HUES48 (cell line): ENCODE measurements around the gene NOS2.

Experiments
- H3K27ac ChIP-seq: one replicate; pipeline ENCODE4 v1.7.0; 2013; ENCODE audit warnings: low read depth, low read length, inconsistent platforms
- H3K27me3 ChIP-seq: 2 replicates; pipeline ENCODE4 v1.6.1; 2013; ENCODE audit warnings: mild to moderate bottlenecking, low read length; ENCODE audit not compliant: control insufficient read depth, insufficient read depth
- H3K36me3 ChIP-seq: 2 replicates; pipeline ENCODE4 v1.6.1; 2013; ENCODE audit warnings: low read length; ENCODE audit not compliant: control insufficient read depth, insufficient read depth
- H3K4me1 ChIP-seq: 2 replicates; pipeline ENCODE4 v1.6.1; 2013; ENCODE audit warnings: mild to moderate bottlenecking, low read length; ENCODE audit not compliant: control insufficient read depth, insufficient read depth
- H3K4me3 ChIP-seq: 2 replicates; pipeline ENCODE4 v1.5.1; 2013; ENCODE audit warnings: mild to moderate bottlenecking, low read depth, low read length
- H3K9ac ChIP-seq: 2 replicates; pipeline ENCODE4 v1.6.1; 2013; ENCODE audit warnings: mild to moderate bottlenecking, low read depth, low read length, moderate library complexity
- H3K9me3 ChIP-seq: 2 replicates; pipeline ENCODE4 v1.6.1; 2013; ENCODE audit warnings: low read length; ENCODE audit not compliant: control insufficient read depth, insufficient read depth

The NOS2 gene

DNA sequence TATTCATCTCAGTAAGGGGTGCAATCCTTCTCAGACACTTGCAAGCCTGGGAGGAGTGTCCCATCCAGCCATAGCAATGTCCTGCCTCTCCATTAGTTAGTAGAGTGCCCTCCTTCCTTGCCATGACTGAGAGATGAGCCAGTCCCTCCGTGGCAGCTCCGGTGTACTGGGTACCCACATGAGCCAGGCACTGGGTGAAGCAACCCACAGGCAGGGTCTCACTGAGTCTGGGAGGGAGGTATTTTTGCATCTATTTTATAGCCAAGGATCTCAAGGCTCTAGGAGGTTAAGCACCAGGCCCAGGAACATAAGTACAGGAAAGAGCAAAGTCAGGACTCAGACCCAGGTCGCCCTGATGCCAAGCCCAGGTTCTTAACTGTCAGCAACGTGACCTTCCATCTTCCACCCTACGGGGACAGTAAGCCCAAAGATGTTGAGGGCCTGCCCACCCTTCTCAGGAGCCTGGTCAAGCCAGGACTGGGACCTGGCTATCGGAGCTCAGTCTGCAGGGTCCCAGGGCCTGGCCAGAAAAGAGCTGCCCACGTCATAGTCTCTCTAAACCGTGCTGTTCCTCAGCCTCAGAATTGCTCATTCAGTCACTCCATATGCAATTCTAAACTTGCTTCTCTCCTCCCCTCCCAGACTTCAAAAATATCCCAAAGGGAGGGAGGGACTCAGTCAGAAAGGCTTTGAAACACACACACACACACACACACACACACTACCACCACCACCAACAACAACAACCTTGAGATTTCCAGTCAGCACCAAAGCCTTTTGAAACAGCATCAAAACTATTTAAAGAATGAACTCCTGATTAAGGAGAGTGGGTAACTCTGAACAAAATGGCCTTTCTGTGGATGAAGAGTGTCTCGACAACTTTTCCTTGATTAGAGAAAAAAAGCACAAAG is 16.6 kb downstream of the NOS2 start:
- Histone ChIP-seq H3K9ac (no peak overlapping the region), H3K9me3 (no peaks in the 10 kb centered on the region), H3K36me3 (no peaks in the 10 kb centered on the region), H3K4me1 (no peaks in the 10 kb centered on the region), H3K27ac (no peak overlapping the region), H3K4me3 (no peak overlapping the region), H3K27me3 (no peaks in the 10 kb centered on the region)

- Histone ChIP-seq H3K4me1 (no peaks in the 10 kb centered on the region), H3K4me3 (no peak overlapping the region), H3K27ac (no peak overlapping the region), H3K9me3 (no peaks in the 10 kb centered on the region), H3K27me3 (no peaks in the 10 kb centered on the region), H3K9ac (no peak overlapping the region), H3K36me3 (no peaks in the 10 kb centered on the region)
These were observed 17.5 kb downstream of the NOS2 start for GRCh38 chr17:27782791-27783206.

DNA sequence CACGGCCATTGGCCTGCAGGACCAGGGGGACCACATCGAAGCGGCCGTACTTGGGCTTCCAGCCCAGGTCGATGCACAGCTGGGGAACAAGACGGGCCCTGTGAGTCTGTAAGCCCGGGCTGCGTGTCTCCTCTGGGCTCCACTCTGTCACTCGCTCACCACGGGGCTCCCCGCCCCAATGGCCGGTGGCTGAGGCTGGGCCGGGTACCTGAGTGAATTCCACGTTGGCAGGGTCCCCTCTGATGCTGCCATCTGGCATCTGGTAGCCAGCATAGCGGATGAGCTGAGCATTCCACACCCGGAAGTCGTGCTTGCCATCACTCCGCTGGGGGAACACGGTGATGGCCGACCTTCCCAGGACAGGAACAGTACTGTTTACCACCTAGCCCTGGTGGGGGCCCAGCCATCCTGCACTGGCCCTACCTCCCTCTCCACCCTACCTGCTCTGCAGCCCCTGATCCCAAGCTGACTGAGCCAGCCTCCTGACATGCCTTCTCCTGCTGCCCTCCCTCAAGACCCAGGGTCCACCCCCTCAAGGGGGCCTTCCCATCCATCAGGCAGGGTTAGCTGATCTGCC is 19.4 kb downstream of the NOS2 start:
- H3K4me1 ChIP-seq, result 0 out of 2 replicates have a peak, but pooled peaks cover 9% of the 10 kb centered on the region
- no peaks in the 10 kb centered on the region for H3K27me3 ChIP-seq
- H3K27ac ChIP-seq, result no peak overlapping the region
- no peak overlapping the region for H3K9ac ChIP-seq
- H3K4me3 ChIP-seq, result no peak overlapping the region
- H3K9me3 ChIP-seq, result no peaks in the 10 kb centered on the region
- H3K36me3 ChIP-seq, result no peaks in the 10 kb centered on the region

- Histone ChIP-seq H3K27ac (no peak overlapping the region), H3K9me3 (no peaks in the 10 kb centered on the region), H3K27me3 (no peaks in the 10 kb centered on the region), H3K36me3 (no peaks in the 10 kb centered on the region), H3K9ac (no peak overlapping the region), H3K4me1 (0 out of 2 replicates have a peak, but pooled peaks cover 9% of the 10 kb centered on the region), H3K4me3 (no peak overlapping the region)
These were observed 20.1 kb downstream of the NOS2 start for GRCh38 chr17:27780092-27780827.

DNA sequence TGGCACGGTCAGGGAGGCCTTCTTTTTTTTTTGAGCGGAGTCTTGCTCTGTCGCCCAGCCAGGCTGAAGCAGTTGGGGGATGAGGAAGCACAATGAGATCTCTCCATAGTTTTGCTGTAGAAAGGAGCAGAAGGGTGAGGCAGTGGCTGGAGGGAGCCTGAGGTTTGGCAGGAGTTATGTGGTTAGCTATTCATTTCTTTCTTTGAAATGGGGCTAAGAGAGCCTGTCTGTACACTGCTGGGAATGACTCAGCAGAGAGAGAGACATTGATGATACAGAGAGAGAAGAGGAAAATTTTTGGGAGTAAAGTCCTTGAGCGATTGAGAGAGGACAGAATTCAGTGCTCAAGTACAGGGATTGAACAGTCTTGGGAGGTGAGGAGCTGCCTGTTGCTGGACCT is 22.1 kb downstream of the NOS2 start:
- no peaks in the 10 kb centered on the region for H3K36me3 ChIP-seq
- no peaks in the 10 kb centered on the region for H3K9me3 ChIP-seq
- H3K4me3 ChIP-seq, result no peak overlapping the region
- H3K27me3 ChIP-seq, result no peaks in the 10 kb centered on the region
- H3K9ac ChIP-seq, result no peak overlapping the region
- H3K27ac ChIP-seq, result no peak overlapping the region
- H3K4me1 ChIP-seq, result 0 out of 2 replicates have a peak, but pooled peaks cover 9% of the 10 kb centered on the region

DNA sequence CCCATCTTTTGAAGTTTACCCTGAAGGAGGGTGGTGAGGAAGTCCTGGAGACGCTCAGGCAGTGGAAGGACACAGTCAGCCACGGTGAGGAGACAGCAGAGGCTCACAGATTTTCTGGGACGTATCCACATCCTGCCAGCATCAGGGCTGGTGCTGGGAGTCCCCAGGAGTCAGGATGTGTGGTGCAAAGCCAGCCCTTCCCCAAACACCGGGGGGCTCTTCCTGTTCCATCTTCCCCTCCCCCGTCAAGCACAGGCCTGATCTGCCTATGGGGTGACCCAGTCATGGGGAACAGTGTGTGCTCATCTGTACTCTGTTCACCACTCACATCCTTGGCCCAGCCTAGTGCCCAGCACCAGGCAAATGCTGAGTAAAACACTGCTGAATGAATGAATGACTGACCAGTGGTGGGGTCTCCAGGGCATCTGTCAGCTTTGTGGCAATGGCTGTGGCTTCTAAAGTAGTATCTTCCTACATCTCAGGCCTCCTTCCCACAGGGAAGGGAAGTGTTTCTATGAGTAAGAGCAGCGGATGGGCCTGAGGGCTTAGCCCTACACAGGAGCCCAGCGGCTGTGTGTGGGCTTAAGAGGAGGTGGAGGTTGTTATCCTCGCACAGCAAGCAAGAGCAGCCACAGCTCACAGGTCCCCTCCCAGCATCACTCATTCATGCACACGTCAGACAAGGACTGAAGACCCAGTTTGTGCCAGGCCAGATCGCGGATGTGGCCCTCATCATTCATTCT is 23.3 kb downstream of the NOS2 start:
- Histone ChIP-seq H3K4me1 (peaks cover 14% of the 10 kb centered on the region; the same call in 1 of the 2 replicates), H3K9ac (no peak overlapping the region), H3K36me3 (no peaks in the 10 kb centered on the region), H3K27me3 (no peaks in the 10 kb centered on the region), H3K9me3 (no peaks in the 10 kb centered on the region), H3K4me3 (no peak overlapping the region), H3K27ac (no peak overlapping the region)

- Histone ChIP-seq H3K36me3 (no peaks in the 10 kb centered on the region), H3K27me3 (no peaks in the 10 kb centered on the region), H3K4me1 (peaks cover 7% of the 10 kb centered on the region; the same call in 1 of the 2 replicates), H3K27ac (no peak overlapping the region), H3K4me3 (no peak overlapping the region), H3K9me3 (no peaks in the 10 kb centered on the region), H3K9ac (no peak overlapping the region)
These were observed 28.7 kb downstream of the NOS2 start for GRCh38 chr17:27771586-27771985.

GRCh38 chr17:27770877-27771276 is 29.5 kb downstream of the NOS2 start:
- H3K27me3 ChIP-seq, result no peaks in the 10 kb centered on the region
- H3K9ac ChIP-seq, result no peak overlapping the region
- H3K4me1 ChIP-seq, result peaks cover 7% of the 10 kb centered on the region; the same call in 1 of the 2 replicates
- no peak overlapping the region for H3K4me3 ChIP-seq
- H3K27ac ChIP-seq, result no peak overlapping the region
- no peaks in the 10 kb centered on the region for H3K9me3 ChIP-seq
- H3K36me3 ChIP-seq, result no peaks in the 10 kb centered on the region

GRCh38 chr17:27768858-27769410 is 31.4 kb downstream of the NOS2 start:
- no peak overlapping the region for H3K4me3 ChIP-seq
- H3K4me1 ChIP-seq, result peaks cover 7% of the 10 kb centered on the region; the same call in 1 of the 2 replicates
- no peak overlapping the region for H3K9ac ChIP-seq
- H3K27me3 ChIP-seq, result no peaks in the 10 kb centered on the region
- no peaks in the 10 kb centered on the region for H3K9me3 ChIP-seq
- H3K36me3 ChIP-seq, result no peaks in the 10 kb centered on the region
- no peak overlapping the region for H3K27ac ChIP-seq

GRCh38 chr17:27766438-27766837 is 33.9 kb downstream of the NOS2 start:
- Histone ChIP-seq H3K27me3 (no peaks in the 10 kb centered on the region), H3K4me3 (no peak overlapping the region), H3K9me3 (no peaks in the 10 kb centered on the region), H3K9ac (no peak overlapping the region), H3K27ac (no peak overlapping the region), H3K36me3 (no peaks in the 10 kb centered on the region), H3K4me1 (no peaks in the 10 kb centered on the region)
